Fibroblast of the conjunctiva (primary cell): Measurements from ENCODE around the gene GBX1.

Experiments used
- DNase-seq: peaks from one replicate; pipeline ENCODE4 v3.0.0-alpha.2; 2010; ENCODE audit warnings: low read depth

GBX1 gene

GRCh38 chr7:151126491-151127137, 40.9 kb downstream of the GBX1 start:
- no peak for DNase-seq

- no peak for DNase-seq
Measured at GRCh38 chr7:151125846-151126481, 41.5 kb downstream of the GBX1 start.

- DNase-seq: no peak
Measured at GRCh38 chr7:151125470-151125845, 42.0 kb downstream of the GBX1 start.

GRCh38 chr7:151124899-151125399, 42.5 kb downstream of the GBX1 start:
- DNase-seq: no peak

GRCh38 chr7:151124481-151124880, 43.0 kb downstream of the GBX1 start:
- DNase-seq: no peak

- peak; percentile 61 for DNase-seq
Measured at GRCh38 chr7:151123822-151124464, 43.6 kb downstream of the GBX1 start.

GRCh38 chr7:151123158-151123821, 44.2 kb downstream of the GBX1 start:
- no peak for DNase-seq

- no peak for DNase-seq
Measured at GRCh38 chr7:151122796-151123157, 44.7 kb downstream of the GBX1 start.

GRCh38 chr7:151122276-151122675, 45.2 kb downstream of the GBX1 start:
- no peak for DNase-seq

- DNase-seq: no peak
Measured at GRCh38 chr7:151121380-151122170, 45.9 kb downstream of the GBX1 start.

GRCh38 chr7:151120896-151121295, 46.6 kb downstream of the GBX1 start:
- DNase-seq: no peak

- no peak for DNase-seq
Measured at GRCh38 chr7:151119902-151120301, 47.6 kb downstream of the GBX1 start.

GRCh38 chr7:151119055-151119415, 48.5 kb downstream of the GBX1 start:
- DNase-seq: no peak

GRCh38 chr7:151118108-151119054, 49.1 kb downstream of the GBX1 start:
- DNase-seq: no peak

- DNase-seq: no peak
Measured at GRCh38 chr7:151117565-151117964, 49.9 kb downstream of the GBX1 start.

- no peak for DNase-seq
Measured at GRCh38 chr7:151116603-151117440, 50.7 kb downstream of the GBX1 start.

- no peak for DNase-seq
Measured at GRCh38 chr7:151115836-151116418, 51.6 kb downstream of the GBX1 start.

- no peak for DNase-seq
Measured at GRCh38 chr7:151115121-151115835, 52.2 kb downstream of the GBX1 start.
